Muscle of leg (tissue), 16 donors: ENCODE results near the gene LXN. TPM values are rescaled to one million over a fixed set of nuclear protein-coding genes. Genes with fewer than 3 reads are reported as not detected.

Experiments
- DNase-seq: peaks from one replicate; pipeline ENCODE4 v3.0.0; 2013
- H3K27ac ChIP-seq: one replicate; pipeline ENCODE4 v1.5.1; 2013; ENCODE audit warnings: mild to moderate bottlenecking, low read length, control low read depth
- H3K27me3 ChIP-seq: one replicate; pipeline ENCODE4 v1.6.1; 2013; ENCODE audit warnings: low read length; ENCODE audit not compliant: control insufficient read depth, insufficient read depth
- H3K36me3 ChIP-seq: one replicate; pipeline ENCODE4 v1.6.1; 2013; ENCODE audit warnings: low read length; ENCODE audit not compliant: control insufficient read depth, insufficient read depth
- H3K4me1 ChIP-seq: one replicate; pipeline ENCODE4 v1.6.1; 2013; ENCODE audit warnings: low read length; ENCODE audit not compliant: control insufficient read depth, insufficient read depth
- H3K4me3 ChIP-seq: one replicate; pipeline ENCODE4 v1.5.1; 2013; ENCODE audit warnings: low read length, control low read depth
- H3K9me3 ChIP-seq: replicated peaks from 2 replicates; pipeline ENCODE4 v1.6.1; 2013; ENCODE audit warnings: low read depth, low read length; ENCODE audit not compliant: control insufficient read depth
- WGBS: methylation state at CpG from one replicate; pipeline ENCODE4 v1.1.5; 2013; ENCODE audit warnings: missing lambda C conversion rate; ENCODE audit not compliant: insufficient coverage; 5-methylcytosine and 5-hydroxymethylcytosine counted together
- long read RNA-seq, 11 donors: transcript quantifications; one replicate each; lab custom pipeline, GENCODE V29; 2026
- polyA plus RNA-seq, 8 donors: library from polyadenylated mRNA; unstranded; fragments of 120-200 nt; gene quantifications; one replicate each; pipeline versions ENCODE4 v1.2.1 to v1.2.3, GENCODE V29; 2013; ENCODE audit warnings: inconsistent platforms in 1 of 8, low replicate concordance in 1 of 8; ENCODE audit not compliant: insufficient read length in 8 of 8, insufficient read depth in 1 of 8
- total RNA-seq: library from RNA; stranded (reverse); fragments of 120-200 nt; gene quantifications from one replicate; pipeline ENCODE4 v1.2.4, GENCODE V29; 2013

LXN gene, protein sequence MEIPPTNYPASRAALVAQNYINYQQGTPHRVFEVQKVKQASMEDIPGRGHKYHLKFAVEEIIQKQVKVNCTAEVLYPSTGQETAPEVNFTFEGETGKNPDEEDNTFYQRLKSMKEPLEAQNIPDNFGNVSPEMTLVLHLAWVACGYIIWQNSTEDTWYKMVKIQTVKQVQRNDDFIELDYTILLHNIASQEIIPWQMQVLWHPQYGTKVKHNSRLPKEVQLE
- total RNA-seq (33.4 TPM), polyA plus RNA-seq (10 to 100 TPM; 16.4 to 30.8 (median 22.8) TPM)
- long read RNA-seq, donor 1, partial matches to known transcripts = 13 of 15 reads
- long read RNA-seq, donor 1, other reads (novel, unspliced or antisense) = 0 of 15 reads
- long read RNA-seq, donor 2, partial matches to known transcripts = 0 of 2 reads
- long read RNA-seq, donor 2, other reads (novel, unspliced or antisense) = 0 of 2 reads
- long read RNA-seq, donor 3, transcript LXN-201 (6 exons, 1,116 nt) = major isoform, 8 of 8 reads
- long read RNA-seq, donor 3, partial matches to known transcripts = 0 of 8 reads
- long read RNA-seq, donor 3, other reads (novel, unspliced or antisense) = 0 of 8 reads
- long read RNA-seq, donor 4, transcript LXN-201 (6 exons, 1,116 nt) = major isoform, 12 of 12 reads
- long read RNA-seq, donor 4, partial matches to known transcripts = 0 of 12 reads
- long read RNA-seq, donor 4, other reads (novel, unspliced or antisense) = 0 of 12 reads
- long read RNA-seq, donor 5, transcript LXN-201 (6 exons, 1,116 nt) = major isoform, 39 of 39 reads
- long read RNA-seq, donor 5, partial matches to known transcripts = 0 of 39 reads
- long read RNA-seq, donor 5, other reads (novel, unspliced or antisense) = 0 of 39 reads
- long read RNA-seq, donor 6, transcript LXN-201 (6 exons, 1,116 nt) = major isoform, 24 of 24 reads
- long read RNA-seq, donor 6, partial matches to known transcripts = 0 of 24 reads
- long read RNA-seq, donor 6, other reads (novel, unspliced or antisense) = 0 of 24 reads
- long read RNA-seq, donor 7, transcript LXN-201 (6 exons, 1,116 nt) = major isoform, 22 of 22 reads
- long read RNA-seq, donor 7, partial matches to known transcripts = 0 of 22 reads
- long read RNA-seq, donor 7, other reads (novel, unspliced or antisense) = 0 of 22 reads
- long read RNA-seq, donor 8, transcript LXN-201 (6 exons, 1,116 nt) = major isoform, 7 of 7 reads
- long read RNA-seq, donor 8, partial matches to known transcripts = 0 of 7 reads
- long read RNA-seq, donor 8, other reads (novel, unspliced or antisense) = 0 of 7 reads
- long read RNA-seq, donor 9, transcript LXN-201 (6 exons, 1,116 nt) = major isoform, 9 of 9 reads
- long read RNA-seq, donor 9, partial matches to known transcripts = 0 of 9 reads
- long read RNA-seq, donor 9, other reads (novel, unspliced or antisense) = 0 of 9 reads
- long read RNA-seq, donor 10, transcript LXN-201 (6 exons, 1,116 nt) = major isoform, 15 of 20 reads
- long read RNA-seq, donor 10, partial matches to known transcripts = 5 of 20 reads
- long read RNA-seq, donor 10, other reads (novel, unspliced or antisense) = 0 of 20 reads
- long read RNA-seq, donor 11, transcript LXN-201 (6 exons, 1,116 nt) = major isoform, 11 of 11 reads
- long read RNA-seq, donor 11, partial matches to known transcripts = 0 of 11 reads
- long read RNA-seq, donor 11, other reads (novel, unspliced or antisense) = 0 of 11 reads

DNA sequence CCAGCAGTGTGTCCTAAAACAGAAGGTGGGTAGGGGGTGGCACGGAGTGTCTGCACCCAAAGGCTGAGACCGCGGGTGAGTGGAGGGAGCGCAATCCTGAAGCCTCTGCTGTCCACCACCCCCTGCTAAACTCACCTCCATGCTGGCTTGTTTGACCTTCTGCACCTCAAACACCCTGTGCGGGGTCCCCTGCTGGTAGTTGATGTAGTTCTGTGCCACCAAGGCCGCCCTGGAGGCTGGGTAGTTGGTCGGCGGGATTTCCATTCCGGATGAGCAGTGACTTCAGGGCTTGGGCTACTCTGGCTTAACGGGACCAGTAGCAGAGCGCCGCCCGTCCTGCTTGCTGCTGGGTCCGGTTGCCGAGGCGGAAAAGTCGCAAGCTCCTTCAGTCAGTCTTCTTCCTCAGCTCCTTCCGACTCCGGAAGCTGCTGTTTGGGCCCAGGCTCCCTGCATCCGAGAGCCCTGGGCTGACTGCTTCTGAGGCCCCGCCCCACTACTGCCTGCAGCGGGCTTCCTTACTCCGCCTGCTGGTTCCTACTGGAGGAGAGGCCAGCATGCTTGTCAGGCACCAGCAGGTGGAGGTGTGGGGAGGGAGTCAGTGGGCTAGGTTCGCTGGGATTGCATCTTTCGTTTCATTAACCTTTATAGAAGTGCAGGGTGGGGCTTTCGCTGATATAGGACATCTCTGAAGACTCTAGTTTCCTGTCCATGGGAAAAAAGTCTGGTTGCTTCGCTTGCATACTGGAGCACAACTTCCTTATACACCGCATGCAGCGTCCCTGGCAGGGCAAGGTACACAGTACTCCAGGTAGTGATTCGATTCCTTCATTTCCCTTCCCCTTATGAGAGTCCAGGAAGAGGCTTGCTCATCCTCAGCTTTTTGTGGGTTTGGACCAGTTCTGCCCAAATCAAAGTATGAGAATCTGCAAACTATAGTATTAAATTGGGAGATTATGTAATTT lies at the start of gene LXN:
LXN (minus strand) TSS at position 434 of the 962 bp plus-strand sequence; CDS start at position 264, 170 bp downstream.
- Histone ChIP-seq H3K36me3 (peaks cover 3% of the 10 kb centered on the region), H3K4me3 (peak within 1 kb of the TSS; percentile 48), H3K9me3 (no peaks in the 10 kb centered on the region), H3K4me1 (no peaks in the 10 kb centered on the region), H3K27me3 (no peaks in the 10 kb centered on the region), H3K27ac (peak within 1 kb of the TSS; percentile 77)
- DNase-seq = peak; percentile 92
- 11% methylated on average over 21 of the region's 30 CpGs for WGBS

DNA sequence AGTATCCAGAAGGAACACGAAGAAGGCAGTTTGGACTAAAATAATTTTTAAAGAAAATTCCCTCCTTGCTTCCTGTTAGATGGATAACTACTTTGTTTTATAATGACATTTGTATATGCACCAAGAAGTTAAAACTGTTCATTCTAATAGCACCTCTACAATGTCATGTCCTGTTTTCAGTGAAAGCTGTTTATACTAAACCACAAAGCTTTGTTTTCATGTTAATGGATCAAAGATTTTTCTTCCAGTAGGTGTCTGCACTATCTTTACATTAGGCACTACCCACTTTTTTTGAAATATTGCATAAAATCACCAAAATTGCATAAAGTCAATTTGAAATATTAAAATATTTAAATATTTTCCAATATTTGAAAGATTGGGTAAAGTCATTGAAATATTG lies 49.7 kb upstream of the LXN start:
- no peaks in the 10 kb centered on the region for H3K9me3 ChIP-seq
- no peak for DNase-seq
- H3K27ac ChIP-seq = no peak overlapping the region
- peaks cover 8% of the 10 kb centered on the region for H3K4me1 ChIP-seq
- WGBS = no CpG with 5 or more reads among the region's 1 CpG
- peaks cover 2% of the 10 kb centered on the region for H3K36me3 ChIP-seq
- H3K27me3 ChIP-seq = no peaks in the 10 kb centered on the region
- no peak overlapping the region for H3K4me3 ChIP-seq

DNA sequence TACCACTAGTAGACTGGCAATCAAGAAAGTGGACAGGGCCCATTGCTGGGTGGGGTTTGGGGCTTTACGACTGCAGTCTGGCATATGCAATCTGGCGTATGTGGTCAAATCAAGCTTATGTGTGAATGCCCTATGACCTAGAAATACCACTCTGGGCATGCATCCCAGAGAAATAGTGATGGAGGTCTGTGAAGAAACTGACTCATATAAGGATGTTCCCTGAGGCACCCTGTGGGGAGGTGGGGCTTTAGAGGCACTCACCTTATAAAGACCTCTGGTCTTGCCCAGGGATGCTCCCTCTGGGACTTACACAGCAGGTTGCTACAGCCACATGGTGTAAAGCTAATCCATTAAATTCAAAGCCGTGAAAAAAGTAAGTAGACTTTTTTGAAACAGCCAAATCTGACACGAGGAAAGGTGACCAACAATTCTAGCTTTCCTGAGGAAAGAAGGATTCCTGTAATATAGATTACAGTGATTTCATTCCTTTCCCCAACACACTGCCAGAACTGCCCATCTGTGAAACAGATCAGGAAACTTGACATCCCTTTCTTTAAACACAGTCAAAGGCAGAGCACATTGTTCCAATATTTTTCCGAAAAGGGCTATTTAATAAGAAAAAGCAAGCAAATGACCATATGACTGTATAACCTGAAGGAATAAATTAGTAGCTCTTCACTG lies 46.2 kb upstream of the LXN start:
- Histone ChIP-seq H3K27me3 (no peaks in the 10 kb centered on the region), H3K9me3 (no peaks in the 10 kb centered on the region), H3K36me3 (peaks cover 6% of the 10 kb centered on the region), H3K4me1 (peaks cover 3% of the 10 kb centered on the region), H3K27ac (peak overlapping the region; percentile 79), H3K4me3 (no peak overlapping the region)
- peak; percentile 93 for DNase-seq
- 60% methylated on average over 1 of the region's 5 CpGs for WGBS

DNA sequence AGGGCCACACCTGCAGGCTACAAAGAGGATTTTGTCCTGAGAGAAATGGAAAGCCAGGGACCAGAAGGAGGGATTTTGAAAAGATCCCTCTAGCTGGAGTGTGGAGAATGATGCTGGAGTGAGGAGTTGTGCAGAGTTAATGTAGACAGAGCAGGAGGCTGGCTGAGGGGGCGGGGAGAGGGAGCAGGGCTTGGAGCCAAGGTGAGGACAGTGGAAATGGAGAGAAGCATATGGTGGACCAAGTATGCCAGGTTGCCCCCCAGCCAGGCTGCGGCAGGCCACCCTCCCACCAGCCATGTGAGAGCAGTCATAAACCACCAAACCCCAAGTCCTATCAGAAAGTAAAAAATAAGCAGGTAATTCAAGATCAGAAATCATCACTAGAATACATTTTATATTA lies 45.1 kb upstream of the LXN start:
- Histone ChIP-seq H3K4me1 (peaks cover 3% of the 10 kb centered on the region), H3K27ac (no peak overlapping the region)

DNA sequence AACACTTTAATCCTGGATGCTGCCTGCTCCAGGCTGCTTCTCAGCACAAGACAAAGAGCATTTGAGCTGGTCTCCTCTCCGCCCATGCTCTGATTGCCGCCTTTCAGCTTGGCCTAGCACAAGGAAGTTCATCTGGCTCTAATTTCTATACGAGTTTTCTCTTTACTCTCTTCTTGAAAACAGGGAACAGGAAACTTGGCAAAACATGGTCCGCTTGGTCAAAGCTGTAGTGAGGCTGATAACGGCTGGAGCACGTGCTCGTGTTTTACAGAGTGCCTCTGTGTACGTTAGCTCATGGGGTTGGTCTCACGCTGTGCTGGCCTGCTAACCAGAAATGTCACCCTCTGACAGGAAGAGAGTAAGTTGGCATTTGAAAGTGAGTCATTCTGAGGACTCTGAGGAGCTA lies 40.6 kb upstream of the LXN start:
- peak overlapping the region; percentile 29 for H3K27ac ChIP-seq
- WGBS = 66% methylated on average over 8 of the region's 9 CpGs
- H3K4me1 ChIP-seq = no peaks in the 10 kb centered on the region
- H3K27me3 ChIP-seq = no peaks in the 10 kb centered on the region
- H3K9me3 ChIP-seq = no peaks in the 10 kb centered on the region
- peaks cover 34% of the 10 kb centered on the region for H3K36me3 ChIP-seq
- H3K4me3 ChIP-seq = no peak overlapping the region
- DNase-seq = peak; percentile 37

More for the DNA sequence above, 45.1 kb upstream of the LXN start:
- DNase-seq = no peak
- Histone ChIP-seq H3K36me3 (peaks cover 13% of the 10 kb centered on the region), H3K27me3 (no peaks in the 10 kb centered on the region), H3K4me3 (no peak overlapping the region), H3K9me3 (no peaks in the 10 kb centered on the region)
- WGBS = 60% methylated on average over 1 of the region's 2 CpGs

DNA sequence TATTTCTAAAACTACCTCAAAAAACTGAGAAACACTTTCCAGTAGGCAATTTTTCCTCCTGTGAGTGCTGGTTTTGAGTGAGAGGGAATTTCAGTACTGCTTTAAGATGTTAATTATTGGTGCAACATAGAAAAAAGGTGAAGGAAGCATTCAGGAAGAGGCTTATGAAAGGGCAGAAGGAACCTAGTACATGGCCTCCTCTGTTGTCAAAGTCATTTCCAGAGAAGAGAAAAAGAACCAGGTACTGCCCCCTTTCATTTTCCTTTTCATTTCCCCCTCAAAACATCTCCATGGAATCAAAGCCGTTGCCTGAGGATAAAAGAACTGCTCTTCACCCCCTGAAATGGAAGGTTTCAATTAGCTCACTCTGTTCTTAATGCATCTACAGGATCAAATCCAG lies 40.0 kb upstream of the LXN start:
- H3K9me3 ChIP-seq = no peaks in the 10 kb centered on the region
- H3K36me3 ChIP-seq = peaks cover 34% of the 10 kb centered on the region
- H3K27me3 ChIP-seq = no peaks in the 10 kb centered on the region
- WGBS = no CpG with 5 or more reads among the region's 1 CpG
- H3K4me3 ChIP-seq = no peak overlapping the region
- H3K27ac ChIP-seq = peak overlapping the region; percentile 29
- DNase-seq = no peak
- no peaks in the 10 kb centered on the region for H3K4me1 ChIP-seq

DNA sequence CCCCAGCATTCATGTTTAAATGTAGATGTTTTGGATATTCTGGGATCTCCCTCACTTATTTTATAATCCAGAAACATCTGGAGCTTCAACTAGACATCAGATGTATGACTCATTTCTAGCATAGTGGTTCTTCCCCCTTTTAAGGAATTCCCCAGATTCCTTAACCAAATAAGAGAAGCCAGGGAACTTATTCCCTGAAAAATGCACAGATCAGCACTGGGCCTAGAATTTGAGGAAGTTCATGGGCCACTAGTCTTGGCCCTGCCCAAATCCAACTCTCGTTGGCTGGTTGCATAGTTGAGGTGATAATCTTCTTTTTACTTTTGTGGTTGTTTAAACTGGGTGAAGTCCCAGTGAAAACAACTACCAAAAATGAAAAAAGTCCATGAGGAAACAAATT lies 39.4 kb upstream of the LXN start:
- H3K27me3 ChIP-seq = no peaks in the 10 kb centered on the region
- H3K27ac ChIP-seq = no peak overlapping the region
- DNase-seq = peak; percentile 51
- no peaks in the 10 kb centered on the region for H3K4me1 ChIP-seq
- WGBS = no CpG with 5 or more reads among the region's 1 CpG
- no peaks in the 10 kb centered on the region for H3K9me3 ChIP-seq
- peaks cover 34% of the 10 kb centered on the region for H3K36me3 ChIP-seq
- H3K4me3 ChIP-seq = no peak overlapping the region

DNA sequence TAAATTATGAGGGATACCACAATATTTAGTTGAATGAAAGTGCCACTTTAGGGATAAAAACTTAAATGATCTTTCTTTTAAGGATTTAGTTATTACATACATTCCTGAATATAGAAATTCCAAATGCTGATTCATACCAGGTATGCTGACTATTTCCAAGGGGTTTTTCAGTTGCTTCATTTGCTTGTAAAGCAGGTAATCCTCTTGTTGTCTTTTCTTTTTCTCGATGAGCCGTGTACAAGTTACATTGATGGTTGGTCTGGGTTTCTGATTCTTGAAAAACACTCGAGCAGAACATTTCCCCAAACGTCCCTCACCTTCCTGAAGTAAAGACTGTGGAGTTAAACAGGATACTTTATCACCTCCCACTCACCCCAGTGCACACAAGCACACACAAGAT lies 38.2 kb upstream of the LXN start:
- H3K4me1 ChIP-seq = no peaks in the 10 kb centered on the region

More for the DNA sequence above, 38.2 kb upstream of the LXN start:
- Histone ChIP-seq H3K27ac (no peak overlapping the region), H3K4me3 (no peak overlapping the region), H3K36me3 (peaks cover 38% of the 10 kb centered on the region), H3K9me3 (no peaks in the 10 kb centered on the region), H3K27me3 (no peaks in the 10 kb centered on the region)
- no CpG with 5 or more reads among the region's 4 CpGs for WGBS
- no peak for DNase-seq
